Psoas muscle (tissue), 8 donors: ENCODE results near the gene GCHFR. TPM values are rescaled to one million over a fixed set of nuclear protein-coding genes. Genes with fewer than 3 reads are reported as not detected.

Experiments
- ATAC-seq, 4 donors: fragments of 200-7000 bp; cut with Tn5 transposase; one replicate each; pipeline ENCODE4 v1.9.1; 2020; ENCODE audit warnings: moderate library complexity in 3 of 4, mild to moderate bottlenecking in 2 of 4
- DNase-seq, 2 donors: peaks; one replicate each; pipeline ENCODE4 v3.0.0-alpha.2; 2020
- H3K27ac ChIP-seq: fragments of 200-600 bp; one replicate; pipeline ENCODE4 v1.8.0; 2022
- H3K27me3 ChIP-seq, 3 donors: fragments of 200-600 bp in 1 of 3; one replicate each; pipeline versions ENCODE4 v1.6.1 to v1.8.0; 2013 to 2022; ENCODE audit warnings: low read length in 2 of 3, mild to moderate bottlenecking in 2 of 3, moderate library complexity in 1 of 3; ENCODE audit not compliant: insufficient read depth in 3 of 3
- H3K36me3 ChIP-seq, 2 donors: fragments of 200-600 bp in 1 of 2; one replicate each; pipeline versions ENCODE4 v1.6.1 to v1.8.0; 2013 to 2022; ENCODE audit warnings: low read depth in 1 of 2, mild to moderate bottlenecking in 1 of 2, moderate library complexity in 1 of 2; ENCODE audit not compliant: insufficient read depth in 1 of 2
- H3K4me1 ChIP-seq: fragments of 200-600 bp; one replicate; pipeline ENCODE4 v1.8.0; 2022
- H3K4me3 ChIP-seq: fragments of 200-600 bp; one replicate; pipeline ENCODE4 v1.8.0; 2022; ENCODE audit warnings: mild to moderate bottlenecking
- H3K9me3 ChIP-seq: fragments of 200-600 bp; one replicate; pipeline ENCODE4 v1.8.0; 2022
- WGBS, 3 donors: extraction: QIAGEN DNeasy Blood & Tissue Kit; methylation state at CpG; one replicate each; pipeline versions ENCODE4 v1.1.6 to v1.1.7; 2013; 5-methylcytosine and 5-hydroxymethylcytosine counted together
- intact Hi-C, 2 donors: fragments of 100-400 bp; cut with DNase I; formaldehyde crosslinking; loops; one replicate each; pipeline versions ENCODE4 v1.11.0 to v1.14.2; 2022
- polyA plus RNA-seq, 3 donors: library from polyadenylated mRNA; stranded (reverse); fragments of 200-250 nt; gene quantifications; one replicate each; pipeline ENCODE4 v1.2.3, GENCODE V29; 2013
- total RNA-seq, 4 donors: library from RNA; stranded (reverse); fragmentation: NEBNext Ultra II Directional in 2 of 4; extraction: Animal tissue kit (Norgen Biotek cat#: 25700) in 2 of 4; gene quantifications; one replicate each; pipeline versions ENCODE4 v1.2.1 to v1.2.4, GENCODE V29; 2021 to 2023
- TF ChIP-seq, protein P1 (sequence below): fragments of 200-600 bp; IDR thresholded peaks from one replicate; pipeline ENCODE4 v1.8.0; 2022; ENCODE audit warnings: antibody characterized with exemption
- donor health status: healthy with polysubstance abuse.
- donor health status: DM: no; HTN: no; CAD: no; lungs with moderate emphysema.
- donor health status: Bipolar disorder and iron deficiency.
- donor health status: healthy.
- donor health status: DM: yes; HTN: yes; CAD: no.
- donor health status: DM: no; HTN: no; CAD: no.
- donor health status: DM: no; HTN: no; CAD: no.
- donor health status: DM: yes; HTN: yes; CAD: no.

Gene GCHFR
- total and polyA plus RNA-seq, 7 donors, result 1.5 to 6.7 (median 4.3) TPM

DNA sequence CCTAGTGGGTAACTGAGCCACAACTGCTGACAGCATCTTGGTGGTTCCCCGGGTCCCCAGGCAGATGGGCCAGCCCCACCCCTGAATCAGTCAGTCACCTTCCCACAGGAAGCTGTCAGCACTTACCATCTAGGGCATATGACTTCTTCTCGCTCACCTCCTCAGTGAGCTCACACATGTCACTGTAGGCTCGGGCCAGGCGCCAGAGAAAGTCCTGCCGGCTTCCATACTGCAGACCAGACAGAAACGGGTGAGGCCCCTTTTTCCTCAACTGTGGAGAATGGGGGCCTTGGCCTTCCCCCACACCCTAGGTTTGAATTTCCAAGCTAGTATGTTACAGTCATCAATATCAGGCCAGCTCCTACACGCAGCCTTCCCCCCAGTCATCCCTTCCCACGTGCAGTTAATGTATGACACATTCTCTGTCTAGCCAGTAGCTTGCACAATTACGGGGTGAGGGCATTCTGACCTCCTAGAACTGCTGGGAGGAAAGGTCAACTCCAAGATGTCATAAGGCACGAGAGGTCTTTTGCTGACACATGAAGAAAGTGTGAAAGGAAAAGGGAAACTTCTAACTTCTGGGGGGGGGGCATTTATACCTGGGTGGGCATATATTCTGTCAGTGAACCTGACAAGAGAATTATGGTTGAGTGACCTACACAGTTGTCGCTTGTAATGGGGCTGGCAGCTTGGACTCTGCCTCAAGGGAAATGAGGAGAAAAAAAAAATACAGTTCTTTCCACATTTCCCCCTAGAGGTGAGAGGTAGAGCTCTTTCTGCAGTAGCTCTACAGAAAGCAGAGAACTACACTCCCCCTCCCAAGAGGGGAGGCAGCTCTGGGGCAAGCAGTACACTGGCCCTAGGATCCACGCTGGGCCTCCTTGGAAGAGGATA is 19.7 kb upstream of the GCHFR start:
- H3K27me3 ChIP-seq, result no peaks in the 10 kb centered on the region
- H3K9me3 ChIP-seq, result no peaks in the 10 kb centered on the region
- intact Hi-C loops, result no loop called here
- H3K4me1 ChIP-seq, result peaks cover 24% of the 10 kb centered on the region
- H3K36me3 ChIP-seq, result peaks cover 3 to 73% of the 10 kb centered on the region in 2 donors
- DNase-seq (no peak), ATAC-seq (peak; percentile 36 to 71 (median 55))
- WGBS, 3 donors, result 58 to 75% (median 63%) methylated on average over 12 of the region's 12 CpGs
- peak overlapping the region; percentile 67 for H3K27ac ChIP-seq
- H3K4me3 ChIP-seq, result no peak overlapping the region
- TF ChIP-seq, protein P1, sequence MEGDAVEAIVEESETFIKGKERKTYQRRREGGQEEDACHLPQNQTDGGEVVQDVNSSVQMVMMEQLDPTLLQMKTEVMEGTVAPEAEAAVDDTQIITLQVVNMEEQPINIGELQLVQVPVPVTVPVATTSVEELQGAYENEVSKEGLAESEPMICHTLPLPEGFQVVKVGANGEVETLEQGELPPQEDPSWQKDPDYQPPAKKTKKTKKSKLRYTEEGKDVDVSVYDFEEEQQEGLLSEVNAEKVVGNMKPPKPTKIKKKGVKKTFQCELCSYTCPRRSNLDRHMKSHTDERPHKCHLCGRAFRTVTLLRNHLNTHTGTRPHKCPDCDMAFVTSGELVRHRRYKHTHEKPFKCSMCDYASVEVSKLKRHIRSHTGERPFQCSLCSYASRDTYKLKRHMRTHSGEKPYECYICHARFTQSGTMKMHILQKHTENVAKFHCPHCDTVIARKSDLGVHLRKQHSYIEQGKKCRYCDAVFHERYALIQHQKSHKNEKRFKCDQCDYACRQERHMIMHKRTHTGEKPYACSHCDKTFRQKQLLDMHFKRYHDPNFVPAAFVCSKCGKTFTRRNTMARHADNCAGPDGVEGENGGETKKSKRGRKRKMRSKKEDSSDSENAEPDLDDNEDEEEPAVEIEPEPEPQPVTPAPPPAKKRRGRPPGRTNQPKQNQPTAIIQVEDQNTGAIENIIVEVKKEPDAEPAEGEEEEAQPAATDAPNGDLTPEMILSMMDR, result no peak

DNA sequence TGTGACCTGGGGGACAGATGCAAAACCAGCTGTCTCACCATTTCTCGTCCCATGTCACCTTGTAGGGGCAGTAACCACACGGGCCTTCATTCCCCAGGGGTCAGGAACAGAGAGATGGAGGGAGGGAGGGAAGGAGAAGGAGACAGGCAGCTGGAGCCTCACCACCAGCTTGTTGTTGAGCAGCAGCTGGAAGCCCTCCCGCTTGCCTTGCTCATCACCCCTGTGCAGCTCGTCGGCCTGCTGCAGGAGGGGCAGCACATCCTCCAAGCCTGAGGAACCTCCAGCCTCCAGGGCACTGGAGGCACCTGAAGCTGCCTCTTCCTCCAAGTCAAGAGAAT is 19.1 kb upstream of the GCHFR start:
- Histone ChIP-seq H3K27me3 (no peaks in the 10 kb centered on the region), H3K9me3 (no peaks in the 10 kb centered on the region), H3K4me3 (no peak overlapping the region), H3K27ac (peak overlapping the region; percentile 67), H3K4me1 (peaks cover 24% of the 10 kb centered on the region), H3K36me3 (peaks cover 3 to 73% of the 10 kb centered on the region in 2 donors)
- 50 to 83% (median 57%) methylated on average over 3 to 5 of the region's 5 CpGs for WGBS, 3 donors
- ATAC-seq (no peak), DNase-seq (no peak)
- TF ChIP-seq, protein P1, result no peak
- intact Hi-C loops, result loop anchor here in 1 of 2 donors (5.0 kb wide), 1 partner anchor 47 kb away; the partner anchor contains the start of gene RAD51

DNA sequence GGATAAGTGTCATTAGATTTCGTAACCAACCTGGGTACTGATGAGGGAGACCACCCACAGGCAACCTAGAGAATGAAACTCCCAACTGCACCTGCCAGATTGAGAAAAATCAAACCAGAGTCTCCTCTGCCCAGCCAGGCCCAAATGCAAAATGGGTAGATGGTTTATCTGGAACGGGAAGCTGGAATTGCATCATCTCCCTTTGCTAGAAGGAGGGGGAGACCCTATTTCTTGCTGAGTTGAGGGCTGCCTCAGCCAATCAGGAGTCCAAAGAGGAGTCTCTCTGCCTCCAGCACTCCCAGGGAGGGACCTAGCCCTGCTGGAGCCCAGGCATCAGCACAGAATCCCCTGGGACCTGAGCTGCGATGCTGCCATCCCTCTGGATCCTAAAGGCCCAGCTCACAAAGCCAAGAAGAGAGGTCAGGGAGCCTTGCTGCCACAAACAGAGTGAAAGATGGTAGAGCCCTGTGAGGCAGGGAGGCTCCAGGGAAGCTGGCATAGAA is 16.9 kb upstream of the GCHFR start:
- DNase-seq (no peak), ATAC-seq (no peak)
- Histone ChIP-seq H3K36me3 (peaks cover 9 to 84% of the 10 kb centered on the region in 2 donors), H3K9me3 (no peaks in the 10 kb centered on the region), H3K27ac (no peak overlapping the region), H3K27me3 (no peaks in the 10 kb centered on the region), H3K4me1 (peaks cover 19% of the 10 kb centered on the region), H3K4me3 (no peak overlapping the region)
- TF ChIP-seq, protein P1, result no peak
- 53 to 75% (median 56%) methylated on average over 3 of the region's 3 CpGs for WGBS, 3 donors
- intact Hi-C loops, result loop anchor here in 1 of 2 donors (5.0 kb wide), 1 partner anchor 50 kb away; the partner anchor contains the start of gene RAD51

DNA sequence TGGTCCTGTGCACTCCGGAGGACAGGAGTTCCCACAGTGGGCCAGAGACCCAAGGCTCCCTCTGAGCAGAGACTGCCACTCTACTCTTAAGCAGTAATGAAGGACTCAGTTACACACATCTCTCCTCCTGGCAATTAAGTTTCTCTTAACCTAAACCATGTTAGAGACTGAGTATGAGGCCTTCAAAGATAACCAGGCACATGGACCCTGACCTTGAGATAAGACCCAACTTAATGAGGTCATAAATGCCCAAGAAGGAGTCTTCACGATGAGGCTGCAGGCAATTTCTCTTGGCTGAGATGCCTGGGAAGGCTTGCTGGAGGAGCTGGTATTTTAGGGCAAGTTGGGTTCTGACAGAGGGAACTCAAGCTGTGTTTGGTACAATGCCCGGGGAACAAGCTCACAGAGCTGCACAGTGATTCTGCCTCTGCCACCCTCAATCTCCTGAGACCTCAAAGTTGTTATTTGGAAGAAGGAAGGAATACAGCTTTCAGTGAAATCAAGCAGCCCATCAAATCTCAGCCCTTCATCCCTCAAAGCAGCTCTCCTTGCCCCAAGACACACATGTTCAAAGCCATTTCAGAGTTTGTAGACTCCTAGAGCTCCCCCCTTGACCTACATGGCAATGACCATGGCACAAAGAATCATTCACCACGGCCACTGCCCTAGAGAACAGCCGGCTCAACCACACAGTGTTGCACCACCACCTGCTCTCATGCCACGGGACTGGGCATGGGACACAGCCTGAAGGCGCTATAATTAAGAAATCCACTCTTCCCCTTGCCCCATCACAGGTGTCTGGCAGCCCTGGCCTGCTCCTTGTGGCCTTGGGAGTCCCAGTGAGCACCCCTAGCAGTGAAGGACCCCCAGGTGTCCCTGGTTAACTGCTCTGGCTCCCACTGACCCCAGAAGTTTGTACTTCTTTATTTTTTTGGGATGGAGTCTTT is 15.9 kb upstream of the GCHFR start:
- Histone ChIP-seq H3K27ac (peak overlapping the region; percentile 46), H3K27me3 (no peaks in the 10 kb centered on the region), H3K4me3 (no peak overlapping the region), H3K4me1 (peaks cover 17% of the 10 kb centered on the region), H3K36me3 (peaks cover 9 to 84% of the 10 kb centered on the region in 2 donors), H3K9me3 (no peaks in the 10 kb centered on the region)
- ATAC-seq, result peak; percentile 68 to 83 (median 74)
- 45 to 62% (median 48%) methylated on average over 7 of the region's 7 CpGs for WGBS, 3 donors
- peak in 1 of 2 donors; percentile 62 for DNase-seq
- TF ChIP-seq, protein P1, result no peak
- intact Hi-C loops, result loop anchor here in 1 of 2 donors (5.0 kb wide), 1 partner anchor 51 kb away; the partner anchor contains the start of gene RAD51
